Stimulated activated CD8-positive, alpha-beta memory T cell treated with anti-CD3 and anti-CD28 coated beads, Interleukin-4, amount 100 ng/mL, for 4 hours (primary cell): ENCODE results near the gene PARD6A.

Experiments used
- DNase-seq, 2 donors: peaks; one replicate each; pipeline ENCODE4 v3.0.0-alpha.2; 2020; ENCODE audit warnings: low read depth in 2 of 2, low spot score in 1 of 2

The PARD6A gene

DNA sequence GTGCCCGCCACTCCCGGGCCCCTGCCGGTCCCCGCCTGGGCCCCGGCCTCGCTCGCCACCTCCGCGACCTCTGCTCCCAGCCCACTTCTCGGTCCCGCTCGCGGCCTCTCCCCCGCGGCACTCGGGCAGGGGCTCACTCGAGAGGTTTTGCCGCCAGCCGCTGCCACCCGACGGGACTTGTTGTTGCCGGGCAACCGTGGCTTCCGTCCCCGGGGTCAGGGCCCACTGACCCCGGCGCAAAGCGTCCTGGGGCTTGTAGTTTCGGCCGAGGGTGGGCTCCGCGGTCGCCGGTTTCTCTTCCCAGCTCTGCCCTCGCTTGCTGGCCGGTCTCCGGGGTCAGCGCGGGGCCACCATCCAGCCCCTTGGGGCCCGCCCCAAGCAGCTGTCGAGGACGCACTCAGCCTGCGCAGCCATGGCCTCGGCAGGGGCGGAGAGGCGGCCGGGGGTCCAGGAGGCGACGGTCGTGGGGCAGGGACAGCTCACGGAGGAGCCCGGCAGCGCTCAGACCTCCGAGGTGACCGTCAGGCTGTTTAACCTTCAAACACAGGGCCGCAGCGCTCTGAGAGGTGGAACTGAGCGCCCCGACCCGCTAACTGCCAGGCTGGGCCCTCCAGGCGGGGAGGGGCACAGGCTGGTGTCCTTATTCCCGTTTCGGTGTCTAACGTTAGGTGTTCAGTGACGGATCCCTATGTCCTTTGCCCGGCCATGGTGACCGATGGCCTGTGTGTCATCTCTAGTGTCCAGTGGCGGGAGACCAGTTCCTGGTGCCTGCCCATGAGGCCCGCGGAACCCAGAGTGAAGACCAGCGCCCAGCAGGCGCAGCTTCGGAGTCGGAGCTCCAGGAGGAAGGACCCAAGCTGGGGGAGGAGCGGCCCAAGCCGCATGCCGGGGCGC, 6.0 kb downstream of the PARD6A start, which contains the start of the genes C16orf86 and ENKD1:
C16orf86 (plus strand) TSS at position 256 of the 894 bp plus-strand sequence; CDS start at position 413, 157 bp downstream.
ENKD1 (minus strand) TSS at position 192 of the 894 bp plus-strand sequence. CDS start 308 bp downstream, outside the sequence.
- peak; percentile 54 to 63 for DNase-seq

DNA sequence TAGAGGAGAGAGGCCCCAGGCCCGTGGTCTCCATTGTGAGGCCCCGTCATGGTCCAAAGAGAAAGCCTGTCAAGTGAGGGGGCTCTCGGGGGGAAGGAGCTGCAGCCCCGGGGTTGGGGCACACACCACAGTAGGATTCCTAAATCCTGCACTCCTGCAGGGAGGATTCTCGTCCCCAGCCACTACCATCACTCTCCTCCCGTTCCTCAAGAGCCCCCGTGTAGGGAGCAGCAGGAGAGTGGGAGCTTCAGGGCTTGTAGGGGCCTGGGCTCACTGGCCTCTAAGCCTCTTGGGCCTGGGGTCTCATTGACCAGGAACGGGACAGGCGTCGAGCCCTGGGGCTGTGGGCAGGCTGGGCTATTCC, 6.7 kb downstream of the PARD6A start:
- no peak for DNase-seq

DNA sequence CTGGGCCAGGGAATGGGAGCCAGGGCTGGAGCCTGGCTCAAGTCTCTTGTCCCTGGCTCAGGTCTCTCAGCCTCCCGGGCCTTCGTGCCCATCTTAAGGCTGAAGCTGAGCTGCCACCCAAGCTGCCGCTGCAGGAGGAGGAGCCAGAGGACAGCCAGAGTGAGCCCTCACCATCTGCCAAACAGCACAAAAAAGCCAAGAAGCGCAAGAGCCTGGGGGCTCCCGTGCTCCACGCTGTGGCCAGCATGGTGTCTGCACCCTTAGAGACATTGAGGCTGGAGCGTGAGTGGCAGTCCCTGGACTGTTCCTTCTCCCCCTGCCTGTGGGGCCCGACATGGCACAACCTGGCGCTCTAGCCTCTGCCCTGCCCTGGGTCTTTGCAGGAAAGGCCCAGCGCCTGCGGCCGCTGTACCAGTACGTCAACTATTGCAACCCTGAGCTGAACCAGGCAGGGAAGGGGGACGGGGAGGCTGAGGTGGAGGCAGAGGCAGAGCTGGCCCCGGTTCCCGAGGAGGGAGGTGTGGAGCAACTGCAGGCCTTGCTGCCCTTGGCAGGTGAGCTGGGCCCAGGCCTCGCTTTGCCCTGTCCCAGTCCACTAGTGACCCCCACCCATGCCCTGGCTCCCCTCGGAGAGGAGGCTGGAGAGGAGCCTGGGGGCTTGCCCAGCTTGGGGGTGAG, 7.2 kb downstream of the PARD6A start:
- peak; percentile 42 to 56 for DNase-seq

DNA sequence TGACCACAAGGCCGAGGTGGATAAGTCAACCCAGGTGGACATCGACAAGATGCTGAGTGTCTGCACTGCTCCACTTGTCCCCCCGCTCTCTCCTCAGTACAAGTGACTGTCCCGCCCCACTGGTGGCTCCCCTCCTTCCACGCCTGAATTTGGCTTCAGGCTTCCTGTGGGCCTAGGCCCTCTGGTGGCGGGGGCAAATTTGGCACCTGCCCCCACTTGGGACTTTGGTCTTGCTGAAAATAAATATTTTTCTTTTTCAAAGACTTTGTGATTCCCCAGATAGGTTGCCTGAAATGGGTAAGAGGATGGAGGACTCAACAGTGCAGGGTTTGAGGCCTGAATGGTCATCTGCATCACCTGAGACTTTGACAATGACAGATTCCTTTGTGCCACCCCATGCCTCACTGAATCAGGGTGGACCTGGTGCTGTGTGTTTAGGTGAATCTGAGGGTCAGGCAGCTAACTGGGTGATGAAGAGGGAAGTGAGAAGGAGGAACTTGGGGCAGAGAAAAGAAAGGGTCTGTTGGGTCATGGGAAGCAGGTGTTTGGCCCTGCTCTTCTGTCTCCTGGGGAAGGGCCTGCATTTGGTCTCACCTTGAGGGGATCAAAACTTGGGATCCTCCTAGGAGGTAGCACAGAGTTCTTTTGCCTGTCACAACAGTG, 7.9 kb downstream of the PARD6A start:
- DNase-seq = no peak

DNA sequence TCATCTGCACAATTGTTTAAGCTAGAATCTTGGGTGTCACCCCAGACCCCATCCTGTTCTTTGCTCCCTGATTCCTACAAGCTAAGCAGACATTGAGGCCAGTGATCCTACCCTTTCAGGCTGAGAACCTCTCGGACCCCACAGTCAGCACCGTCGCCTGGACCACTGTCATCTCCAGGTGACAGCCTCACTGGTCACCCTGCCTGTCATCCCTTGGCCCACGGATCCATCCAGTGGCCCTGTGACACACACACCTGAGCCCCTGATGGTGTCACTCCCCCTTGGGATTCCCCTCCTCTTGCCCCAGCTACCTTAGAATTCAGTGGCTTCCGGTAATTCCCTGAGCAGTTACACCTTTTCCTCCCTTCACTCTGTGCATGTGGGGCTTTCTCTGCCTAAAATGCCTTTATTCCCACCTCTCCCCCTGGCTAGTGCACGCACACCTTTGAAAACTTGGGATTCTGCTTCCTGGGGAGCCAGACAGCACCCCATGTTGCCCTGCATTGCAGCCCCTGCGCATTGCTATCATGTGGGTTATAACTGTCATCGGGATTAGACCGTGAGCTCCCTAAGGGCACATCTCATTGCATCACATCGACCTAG, 8.8 kb downstream of the PARD6A start:
- no peak for DNase-seq

DNA sequence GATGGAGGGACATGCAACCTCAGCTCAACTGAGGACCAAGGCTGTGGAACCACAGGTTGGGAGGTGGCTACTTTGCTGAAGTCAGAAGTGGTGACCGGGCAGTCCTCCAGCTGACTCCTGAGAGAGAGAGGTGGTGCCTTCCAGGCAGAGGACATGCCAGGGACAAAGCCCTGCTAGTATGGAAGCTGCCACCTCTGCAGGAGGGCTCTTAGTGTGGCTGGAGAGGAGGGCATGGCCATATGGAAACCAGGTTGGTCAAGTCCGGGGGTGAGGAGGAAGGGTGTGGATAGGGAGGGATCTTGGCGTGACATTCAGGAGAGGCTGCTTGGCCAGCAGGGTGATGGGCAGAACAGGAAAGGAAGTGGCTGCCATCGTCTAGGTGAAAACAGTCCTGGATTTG, 11.5 kb downstream of the PARD6A start:
- no peak for DNase-seq

DNA sequence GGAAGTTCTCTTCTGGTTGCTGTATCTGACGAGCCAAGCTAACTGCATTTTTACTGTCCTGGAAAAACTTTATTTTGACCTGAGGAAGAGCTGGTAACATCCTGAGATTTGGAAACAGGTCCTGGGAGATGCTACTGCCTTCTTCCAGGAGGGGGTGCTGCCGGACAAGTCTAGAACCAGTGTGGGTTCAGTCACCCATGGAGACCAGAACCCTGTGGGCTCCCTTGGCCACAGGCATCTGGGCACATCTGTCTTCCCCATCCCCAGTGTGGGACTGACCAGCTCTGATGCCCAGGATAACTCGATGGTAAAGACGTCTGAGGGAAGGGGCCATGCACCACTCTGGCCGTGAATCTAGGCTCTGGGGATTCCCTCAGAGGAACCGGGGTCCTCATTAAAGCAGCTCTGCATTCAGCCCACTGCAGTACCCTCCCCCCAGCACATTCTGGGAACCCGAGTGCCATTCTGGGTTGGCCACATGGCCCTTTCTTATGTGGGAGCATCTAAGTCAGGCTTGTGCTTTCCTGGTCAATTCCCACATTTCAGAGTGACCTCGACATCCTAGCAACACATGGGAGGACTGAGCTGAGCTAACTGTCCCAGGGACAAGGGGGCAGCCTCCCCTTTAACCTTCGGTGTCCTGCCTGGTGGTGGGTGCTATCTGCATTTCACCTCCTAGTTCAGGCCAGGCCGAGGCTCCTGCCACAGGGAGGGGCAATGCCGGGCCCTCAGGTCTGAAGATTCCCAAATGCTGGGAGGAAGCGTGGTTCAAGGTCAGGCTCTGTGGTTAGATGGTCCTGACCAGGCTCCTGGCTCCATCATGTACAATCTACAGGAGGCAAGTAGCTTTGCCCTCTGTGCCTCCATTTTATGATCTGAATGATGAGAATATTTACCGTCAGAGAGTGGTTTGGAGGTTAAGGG, 12.2 kb downstream of the PARD6A start:
- no peak for DNase-seq

DNA sequence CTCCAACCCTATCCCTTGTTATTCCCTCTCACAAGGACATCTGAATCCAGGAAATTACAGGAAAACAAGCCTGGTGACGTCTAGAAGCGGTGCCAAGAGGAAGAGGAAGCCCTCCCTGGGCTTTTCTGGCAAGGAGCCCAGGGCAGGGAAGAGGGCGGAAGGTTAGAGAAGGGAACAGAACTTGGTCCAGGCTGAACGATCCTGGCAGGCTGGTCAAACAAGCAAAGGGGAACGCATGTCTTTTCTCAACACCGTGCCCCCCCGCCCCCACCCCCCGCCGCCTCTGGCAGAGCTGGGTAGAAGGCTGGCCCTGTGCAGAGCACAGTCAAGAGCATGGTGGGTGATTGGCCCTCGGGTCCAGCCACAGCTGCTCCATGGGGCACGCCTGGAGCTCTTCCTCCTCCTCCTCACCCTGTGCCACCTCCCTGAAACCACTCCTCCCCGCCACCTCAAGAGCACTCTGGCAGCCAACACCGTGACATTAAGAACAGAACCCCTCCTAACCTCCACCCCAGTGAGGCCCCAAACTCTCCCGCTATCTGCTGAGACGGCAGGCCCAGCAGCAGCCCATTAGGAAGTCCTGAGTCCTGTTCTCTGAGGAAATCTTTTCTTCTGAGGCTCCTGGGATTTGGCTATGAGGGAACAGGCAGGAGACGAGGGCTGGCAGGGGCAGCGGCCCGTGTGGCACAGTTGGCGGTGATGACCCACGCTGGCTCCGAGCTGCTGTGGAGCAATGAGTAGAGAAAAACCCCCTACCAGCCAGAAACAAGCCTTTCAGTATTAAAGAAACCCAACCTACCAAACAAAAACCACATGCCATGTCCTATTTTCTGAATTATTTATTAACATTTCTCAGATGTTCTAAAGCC, 13.2 kb downstream of the PARD6A start:
- no peak for DNase-seq

DNA sequence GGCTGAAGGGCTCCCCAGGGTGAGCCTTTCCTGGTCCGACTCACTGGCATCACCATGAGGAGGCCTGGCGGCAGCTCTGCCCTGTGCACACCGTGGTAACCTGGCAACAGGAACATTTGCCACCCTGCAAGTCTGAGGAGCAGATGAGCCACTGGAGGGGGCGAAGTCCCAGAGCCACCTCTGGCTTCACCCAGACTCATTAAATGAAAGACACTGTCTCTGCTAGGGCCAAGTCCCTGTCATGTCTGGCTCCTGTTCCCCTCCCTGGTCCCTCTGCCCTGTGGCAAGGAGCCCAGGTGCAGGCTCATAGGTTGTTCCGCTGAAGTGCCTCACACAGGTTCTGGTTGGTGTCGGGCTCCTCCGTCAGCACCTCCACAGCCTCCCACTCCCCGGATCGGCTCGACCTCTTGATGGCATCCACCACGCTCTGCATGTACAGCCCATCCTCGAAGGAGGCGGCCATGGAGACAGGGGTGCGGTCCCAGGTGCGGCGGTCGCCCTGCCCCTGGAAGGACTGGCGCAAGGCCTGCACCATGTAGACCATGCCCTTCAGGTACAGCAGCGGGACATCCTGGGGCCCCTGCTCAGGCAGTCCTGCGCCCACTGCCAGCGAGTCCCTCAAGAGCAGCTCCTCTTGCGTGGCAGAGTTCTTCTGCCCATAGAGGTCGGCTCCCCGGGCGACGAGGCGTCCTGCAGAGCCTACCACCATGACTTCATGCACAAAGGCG, 14.3 kb downstream of the PARD6A start:
- DNase-seq = no peak

DNA sequence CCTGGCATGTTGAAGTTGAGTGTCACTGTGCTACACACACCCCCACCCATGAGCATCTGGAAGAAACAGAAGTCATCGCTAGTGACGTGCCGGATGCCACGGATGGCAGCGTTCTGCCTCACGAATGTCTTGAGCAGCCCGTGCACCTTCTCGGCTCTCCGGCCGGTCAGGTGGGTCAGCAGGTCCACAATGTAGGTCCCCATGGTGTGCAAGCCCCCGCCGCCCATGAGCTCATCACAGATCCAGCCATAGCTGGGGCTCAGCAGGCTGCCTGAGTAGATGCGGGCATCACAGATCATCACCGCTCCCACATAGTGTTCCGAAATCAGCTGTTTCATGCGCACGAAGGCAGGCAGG, 14.8 kb downstream of the PARD6A start:
- no peak for DNase-seq

DNA sequence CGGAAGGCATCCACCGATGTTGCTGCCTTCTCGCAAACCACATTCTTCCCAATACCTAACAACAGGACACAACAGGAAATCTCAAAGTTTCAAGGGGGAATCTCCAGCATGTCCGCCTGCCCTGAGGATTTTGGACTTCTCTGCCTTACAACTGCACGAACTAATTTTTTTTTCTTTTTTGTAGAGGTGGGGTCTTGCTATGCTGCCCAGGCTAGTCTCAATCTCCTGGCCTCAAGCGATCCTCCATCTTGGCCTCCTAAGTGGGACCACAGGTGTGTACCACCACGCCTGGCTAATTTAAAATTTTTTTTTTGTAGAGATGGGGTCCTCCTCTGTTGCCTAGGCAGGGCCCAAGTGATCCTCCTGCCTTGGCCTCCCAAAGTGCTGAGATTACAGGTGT, 15.2 kb downstream of the PARD6A start:
- DNase-seq = no peak

DNA sequence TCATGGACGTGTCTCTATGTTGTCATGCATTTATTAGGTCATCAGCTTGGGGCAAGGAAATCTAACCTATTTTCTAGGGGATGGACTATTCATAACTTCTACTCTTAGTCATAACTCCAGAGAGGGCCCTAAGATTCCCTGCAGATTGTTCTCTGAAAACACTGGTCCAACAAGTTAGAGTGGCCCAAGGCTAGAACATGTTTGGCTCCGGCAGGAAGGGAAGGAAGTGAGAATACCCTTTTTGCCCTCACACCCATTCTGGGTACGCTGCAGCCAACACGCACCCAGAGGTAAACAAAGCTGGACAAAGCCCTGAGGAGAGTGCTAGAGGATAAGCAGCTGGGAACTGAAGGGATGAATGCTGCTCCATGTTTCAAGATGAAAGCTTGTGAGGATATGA, 15.8 kb downstream of the PARD6A start:
- no peak for DNase-seq

DNA sequence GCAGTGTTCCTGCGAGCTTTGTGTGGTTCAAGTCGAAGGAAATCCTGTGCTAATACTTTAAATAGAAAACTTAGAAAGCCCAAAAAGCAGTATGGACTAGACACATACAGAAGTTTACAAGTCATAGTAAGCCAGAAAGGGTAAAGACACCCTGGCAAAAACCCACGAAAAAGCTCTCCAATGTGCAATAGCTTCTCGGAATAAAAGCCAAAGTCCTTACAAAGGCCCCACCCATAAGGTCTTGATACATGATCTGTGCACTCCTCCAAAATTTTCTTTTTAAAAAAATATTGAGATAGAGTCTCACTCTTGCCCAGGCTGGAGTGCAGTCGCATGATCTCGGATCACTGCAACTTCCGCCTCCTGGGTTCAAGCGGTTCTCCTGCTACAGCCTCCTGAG, 16.2 kb downstream of the PARD6A start:
- DNase-seq = no peak

DNA sequence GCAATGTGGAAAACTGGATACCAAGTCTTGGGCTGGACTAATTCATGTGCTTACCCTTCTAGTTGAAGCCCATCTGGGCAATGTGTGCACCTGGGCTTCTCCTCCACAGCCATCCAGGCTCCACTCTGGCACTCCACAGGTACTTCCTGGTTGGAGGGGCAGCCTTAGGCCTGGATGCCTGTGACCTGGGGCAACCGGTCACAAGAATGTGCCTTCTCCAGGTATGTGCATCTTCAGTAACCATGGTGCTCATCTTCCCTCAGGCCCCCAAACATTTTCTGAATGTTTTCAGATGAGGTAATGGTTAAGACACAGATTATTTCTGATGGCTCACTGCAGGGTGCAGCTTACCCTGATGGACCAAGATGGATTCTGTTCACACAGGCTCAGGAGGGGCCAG, 17.0 kb downstream of the PARD6A start:
- no peak for DNase-seq

DNA sequence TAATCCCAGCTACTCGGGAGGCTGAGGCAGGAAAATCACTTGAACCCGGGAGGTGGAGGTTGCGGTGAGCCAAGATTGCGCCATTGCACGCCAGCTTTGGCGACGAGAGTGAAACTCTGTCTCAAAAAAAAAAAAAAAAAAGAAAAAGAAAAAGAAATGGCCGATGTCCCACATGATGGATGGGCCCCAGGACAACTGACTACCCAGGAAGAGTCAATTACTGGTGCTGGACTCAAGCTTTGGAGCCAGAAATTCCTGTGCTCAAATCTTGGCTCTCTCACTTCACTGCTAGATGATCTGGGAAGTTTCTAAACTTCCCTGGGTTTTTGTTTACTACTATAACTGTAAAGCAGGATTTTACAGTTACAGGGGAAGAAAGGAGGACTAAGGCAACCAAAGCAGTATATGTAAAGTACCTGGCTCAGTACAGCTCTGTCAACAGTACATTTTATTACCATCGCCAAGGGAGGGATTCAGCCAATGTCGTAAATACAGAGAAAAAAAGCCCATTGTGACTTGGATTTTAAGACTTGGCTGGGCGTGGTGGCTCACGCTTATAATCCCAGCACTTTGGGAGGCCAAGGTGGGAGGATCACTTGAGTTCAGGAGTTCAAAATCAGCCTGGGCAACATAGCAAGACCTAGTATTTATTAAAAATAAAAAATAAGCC, 17.7 kb downstream of the PARD6A start:
- no peak for DNase-seq

DNA sequence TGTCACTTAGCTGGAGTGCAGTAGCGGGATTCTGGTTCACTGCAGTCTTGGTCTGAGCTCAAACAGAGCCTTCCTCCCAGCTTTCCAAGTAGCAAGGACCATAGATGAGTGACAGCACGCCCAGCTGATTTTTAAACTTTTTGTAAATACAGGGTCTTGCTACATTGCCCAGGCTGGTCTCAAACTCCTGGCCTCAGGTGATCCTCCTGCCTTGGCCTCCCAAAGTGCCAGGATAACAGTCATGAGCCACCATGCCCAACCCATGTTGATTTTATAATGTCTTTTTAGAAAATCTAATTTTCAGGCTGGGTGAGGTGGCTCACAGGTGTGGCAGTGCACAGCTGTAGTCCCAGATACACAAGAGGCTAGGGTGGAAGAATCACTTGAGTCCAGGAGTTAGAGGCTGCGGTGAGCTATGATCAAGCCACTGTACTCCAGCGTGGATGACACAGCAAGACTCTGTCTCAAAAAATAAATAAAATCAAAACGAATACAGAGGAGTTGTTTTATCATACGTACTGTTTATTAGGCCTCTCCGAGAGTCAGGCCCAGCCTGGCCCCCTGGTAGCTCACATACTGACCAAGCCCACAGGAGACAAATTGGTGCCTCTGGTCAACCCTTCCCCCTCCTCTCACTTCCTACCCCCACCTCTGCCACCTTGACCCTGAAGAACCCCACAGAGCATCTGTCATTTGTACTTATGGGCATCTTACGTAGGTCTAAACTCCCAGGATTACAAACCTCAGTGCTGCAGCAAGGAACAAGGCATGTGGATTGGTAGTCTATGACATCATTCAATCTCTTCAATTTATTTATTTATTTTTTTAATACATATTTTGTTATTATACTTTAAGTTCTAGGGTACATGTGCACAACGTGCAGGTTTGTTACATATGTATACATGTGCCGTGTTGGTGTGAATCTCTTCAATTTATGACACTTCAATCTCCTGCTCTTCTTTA, 19.5 kb downstream of the PARD6A start:
- DNase-seq = no peak

DNA sequence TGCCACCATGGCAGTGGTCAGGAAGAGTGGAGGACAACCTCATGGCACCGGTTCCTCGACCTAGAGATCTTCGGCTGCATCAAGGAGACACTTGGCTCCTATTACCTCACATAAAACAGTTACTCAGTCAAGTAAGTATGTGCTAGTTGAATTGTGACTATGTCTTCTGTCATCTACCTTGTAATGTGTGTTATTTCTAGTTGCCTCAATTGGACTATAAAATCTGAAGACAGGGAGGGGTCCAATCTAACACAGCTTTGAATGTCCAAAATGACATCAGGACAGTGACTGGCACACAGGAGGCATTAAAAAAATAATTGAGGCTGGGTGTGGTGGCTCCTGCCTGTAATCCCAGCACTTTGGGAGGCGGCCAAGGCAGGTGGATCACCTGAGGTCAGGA, 23.0 kb downstream of the PARD6A start:
- DNase-seq = no peak
